HCT116 (cell line): ENCODE measurements around the gene C6orf132. TPM values are rescaled to one million over a fixed set of nuclear protein-coding genes. Genes with fewer than 3 reads are reported as not detected.
A peak's percentile ranks its signal among the peaks of the same experiment; 100 is the strongest.

Experiments
- ATAC-seq: fragments of 200-7000 bp; cut with Tn5 transposase; 2 replicates; pipeline ENCODE4 v1.9.1; 2020; ENCODE audit warnings: mild to moderate bottlenecking, moderate library complexity
- BruUV-seq: library from RNA; stranded (reverse); fragments of 400-500 nt; replicated peaks from 2 replicates; lab custom pipeline; 2021; lab: Mats Ljungman, UMichigan
- CTCF ChIA-PET: fragments of 300-600 bp; sonication (Branson Sonifier 250); formaldehyde crosslinking; loops from one replicate; lab custom pipeline; 2021; ENCODE audit warnings: antibody characterized with exemption; lab: Charles Lee
- POLR2A ChIA-PET: fragments of 300-600, 350-600 bp; sonication (Branson Sonifier 250); formaldehyde crosslinking; loops from one replicate; lab custom pipeline; 2021; ENCODE audit warnings: antibody characterized with exemption; lab: Charles Lee
- RAD21 ChIA-PET, 2 experiments: fragments of 300-600 bp; sonication (Branson Sonifier 250); formaldehyde crosslinking; loops; one replicate each; lab custom pipeline; 2023; ENCODE audit warnings: low total read pairs in 2 of 2; ENCODE audit not compliant: uncharacterized antibody in 2 of 2, unreplicated experiment in 2 of 2, low non-redundant PET in 1 of 2; lab: Charles Lee
- DNase-seq: peaks from one replicate; pipeline ENCODE4 v3.0.0-alpha.2; 2010; ENCODE audit warnings: low read depth, low spot score
- H2AFZ ChIP-seq: fragments of 200-600 bp; shearing (Covaris generic), sonication (generic); 2 replicates; pipeline ENCODE4 v1.6.1; 2017; ENCODE audit warnings: low read depth, mixed run types, mixed read lengths, antibody characterized with exemption, low read length; ENCODE audit not compliant: poor library complexity, severe bottlenecking
- H3K27ac ChIP-seq: 2 replicates; pipeline ENCODE4 v1.5.1; 2012; ENCODE audit warnings: low read depth, low read length
- H3K27me3 ChIP-seq: fragments of 200-600 bp; sonication (generic); 2 replicates; pipeline ENCODE4 v1.6.1; 2016; ENCODE audit warnings: mixed run types, low read length, mixed read lengths; ENCODE audit not compliant: insufficient read depth
- H3K36me3 ChIP-seq, 2 experiments: fragments of 200-500 bp in 1 of 2; fragments of 200-600 bp in 1 of 2; sonication (Bioruptor generic) in 1 of 2; sonication (generic) in 1 of 2; 2 replicates each; pipeline versions ENCODE4 v1.5.1 to v1.6.1; 2014 to 2016; ENCODE audit warnings: low read length in 2 of 2, inconsistent platforms in 1 of 2, mixed read lengths in 1 of 2, mixed run types in 1 of 2; ENCODE audit not compliant: insufficient read depth in 2 of 2, control insufficient read depth in 1 of 2
- H3K4me1 ChIP-seq, 2 experiments: fragments of 200-600 bp in 1 of 2; sonication (generic) in 1 of 2; 2 replicates each; pipeline versions ENCODE4 v1.5.1 to v1.6.1; 2012 to 2017; ENCODE audit warnings: low read length in 2 of 2, inconsistent platforms in 1 of 2, mild to moderate bottlenecking in 1 of 2, mixed read lengths in 1 of 2, mixed run types in 1 of 2, moderate library complexity in 1 of 2; ENCODE audit not compliant: insufficient read depth in 2 of 2, control insufficient read depth in 1 of 2
- H3K4me2 ChIP-seq: fragments of 200-600 bp; sonication (generic); 2 replicates; pipeline ENCODE4 v1.6.1; 2017; ENCODE audit warnings: mixed run types, low read length, mixed read lengths
- H3K4me3 ChIP-seq, 2 experiments: fragments of 200-600 bp in 1 of 2; sonication (generic) in 1 of 2; replicated peaks in 1 of 2; 2 replicates each; pipeline ENCODE4 v1.5.1; 2011 to 2016; ENCODE audit warnings: low read length in 2 of 2, control low read depth in 1 of 2, low read depth in 1 of 2, mild to moderate bottlenecking in 1 of 2, mixed read lengths in 1 of 2, mixed run types in 1 of 2
- H3K79me2 ChIP-seq: fragments of 200-600 bp; sonication (generic); 2 replicates; pipeline ENCODE4 v1.6.1; 2017; ENCODE audit warnings: mild to moderate bottlenecking, mixed run types, low read length, moderate library complexity, mixed read lengths; ENCODE audit not compliant: insufficient read depth
- H3K9ac ChIP-seq: fragments of 200-600 bp; sonication (generic); 2 replicates; pipeline ENCODE4 v1.6.1; 2016; ENCODE audit warnings: low read length, mixed read lengths
- H3K9me2 ChIP-seq: fragments of 200-600 bp; sonication (generic), shearing (Covaris generic); 2 replicates; pipeline ENCODE4 v1.6.1; 2017; ENCODE audit warnings: mixed run types, mild to moderate bottlenecking, moderate library complexity; ENCODE audit not compliant: insufficient read depth
- H3K9me3 ChIP-seq, 2 experiments: fragments of 200-500 bp in 1 of 2; fragments of 200-600 bp in 1 of 2; sonication (Bioruptor generic) in 1 of 2; sonication (generic) in 1 of 2; 2 replicates each; pipeline ENCODE4 v1.6.1; 2014 to 2017; ENCODE audit warnings: low read length in 2 of 2, mixed read lengths in 2 of 2, inconsistent platforms in 1 of 2, low read depth in 1 of 2, mild to moderate bottlenecking in 1 of 2, mixed run types in 1 of 2, moderate library complexity in 1 of 2; ENCODE audit not compliant: control insufficient read depth in 1 of 2, insufficient read depth in 1 of 2
- H4K20me1 ChIP-seq: fragments of 200-600 bp; sonication (generic), shearing (Covaris generic); 2 replicates; pipeline ENCODE4 v1.6.1; 2017; ENCODE audit warnings: mixed run types, mild to moderate bottlenecking, moderate library complexity; ENCODE audit not compliant: insufficient read depth
- CEBPB ChIP-seq: IDR thresholded peaks from 2 replicates; pipeline ENCODE4 v1.6.1; 2012; ENCODE audit warnings: low read depth
- EGR1 ChIP-seq: IDR thresholded peaks from 2 replicates; pipeline ENCODE4 v1.6.1; 2012; ENCODE audit warnings: low read depth
- ELF1 ChIP-seq: IDR thresholded peaks from 2 replicates; pipeline ENCODE4 v1.6.1; 2012; ENCODE audit warnings: low read depth, borderline replicate concordance
- EZH2 ChIP-seq: fragments of 200-600 bp; sonication (generic); IDR thresholded peaks from 2 replicates; pipeline ENCODE4 v1.6.1; 2017; ENCODE audit warnings: antibody characterized with exemption, mixed run types
- EZH2phosphoT487 ChIP-seq: fragments of 200-600 bp; IDR thresholded peaks from 2 replicates; pipeline ENCODE4 v1.6.1; 2018; ENCODE audit warnings: antibody characterized with exemption, borderline replicate concordance
- JUND ChIP-seq: IDR thresholded peaks from 2 replicates; pipeline ENCODE4 v1.6.1; 2012
- MAX ChIP-seq: IDR thresholded peaks from 2 replicates; pipeline ENCODE4 v1.6.1; 2012
- POLR2AphosphoS5 ChIP-seq: IDR thresholded peaks from 2 replicates; pipeline ENCODE4 v1.6.1; 2011; ENCODE audit warnings: mild to moderate bottlenecking, low read depth, low read length, moderate library complexity
- REST ChIP-seq: IDR thresholded peaks from 2 replicates; pipeline ENCODE4 v1.6.1; 2012; ENCODE audit warnings: low read depth
- SIN3A ChIP-seq: IDR thresholded peaks from 2 replicates; pipeline ENCODE4 v1.6.1; 2012; ENCODE audit warnings: low read depth
- SRF ChIP-seq: IDR thresholded peaks from 2 replicates; pipeline ENCODE4 v1.6.1; 2012; ENCODE audit warnings: low read depth
- TCF7L2 ChIP-seq: IDR thresholded peaks from 2 replicates; pipeline ENCODE4 v1.7.0; 2011; ENCODE audit warnings: borderline replicate concordance, inconsistent platforms; ENCODE audit not compliant: insufficient read depth, insufficient read length; ENCODE audit errors: extremely low read depth
- ZFX ChIP-seq: fragments of 450-650 bp; IDR thresholded peaks from 2 replicates; pipeline ENCODE4 v1.6.1; 2017
- intact Hi-C: fragments of 100-400 bp; cut with micrococcal nuclease; formaldehyde crosslinking; loops from 2 replicates; pipeline ENCODE4 v1.10.0; 2022
- total RNA-seq: library from RNA; stranded (reverse); gene quantifications from one replicate; pipeline ENCODE4 v1.2.1, GENCODE V29; 2021; ENCODE audit not compliant: unreplicated experiment
- TF ChIP-seq, protein P1 (sequence below): IDR thresholded peaks from 2 replicates; pipeline ENCODE4 v1.6.1; 2011; ENCODE audit warnings: mild to moderate bottlenecking, low read length, moderate library complexity; ENCODE audit not compliant: insufficient replicate concordance; ENCODE audit errors: extremely low read depth

Gene C6orf132
- total RNA-seq, 1 experiment from 2014 or later = 18.9 TPM

DNA sequence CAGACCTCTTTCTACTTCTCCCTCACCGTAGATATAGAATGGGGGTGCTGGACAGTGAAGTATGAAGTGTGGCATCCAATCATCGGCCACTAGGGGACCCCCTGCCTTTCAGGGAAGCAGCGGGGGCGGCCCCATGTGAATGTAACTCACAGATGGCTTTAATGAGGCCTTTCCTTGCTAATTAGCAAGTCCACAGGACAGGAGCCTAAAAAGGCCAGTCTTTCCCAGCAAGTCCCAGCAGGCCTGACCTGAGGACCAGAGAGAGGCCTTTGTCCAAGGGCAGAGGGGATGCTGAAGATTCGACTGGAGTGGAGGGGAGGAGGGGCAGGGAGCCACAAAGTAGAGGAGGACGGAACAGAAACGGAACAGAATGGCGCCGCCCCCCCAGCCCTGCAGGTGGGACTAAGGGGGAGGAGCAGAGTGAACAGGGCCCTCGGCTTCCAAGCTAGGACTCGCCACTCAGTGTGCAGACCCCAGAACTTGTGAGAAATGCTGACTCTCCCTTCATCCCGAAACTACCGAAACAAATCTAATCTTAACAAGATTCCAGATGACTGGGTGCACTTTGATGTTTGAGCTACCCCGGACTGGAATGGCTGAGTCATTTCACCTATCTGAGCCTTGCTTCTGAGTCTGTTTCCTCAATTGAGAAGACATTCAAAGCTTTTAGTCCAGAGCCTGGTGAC, 5.8 kb downstream of the C6orf132 start (continued):
- no peak for TF ChIP-seq REST

DNA sequence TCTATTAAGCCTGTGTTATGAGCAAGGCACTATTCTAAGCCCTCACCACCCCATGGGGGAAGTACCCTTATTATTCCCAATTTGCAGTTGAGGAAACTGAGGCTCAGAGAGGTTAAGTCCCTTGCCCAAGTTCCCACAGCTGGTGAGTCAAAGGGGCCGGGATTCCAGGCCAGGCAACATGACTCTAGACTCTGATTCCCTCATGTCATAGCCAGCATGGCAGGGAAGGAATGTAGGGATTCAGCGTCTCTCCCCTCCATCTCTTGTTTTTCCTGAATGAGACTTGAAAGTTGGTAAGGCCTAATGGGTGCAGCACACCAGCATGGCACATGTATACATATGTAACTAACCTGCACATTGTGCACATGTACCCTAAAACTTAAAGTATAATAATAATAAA, 6.7 kb downstream of the C6orf132 start:
- ChIA-PET POLR2A (interaction anchor here (0.7 to 1.5 kb wide), 2 partner anchors 11 to 28 kb away, joined by 3 read pairs; no protein-coding TSS in a partner anchor), CTCF (no interaction called here), RAD21 (no interaction called here)
- H3K4me1 ChIP-seq = peaks cover 54 to 87% of the 10 kb centered on the region in 2 experiments
- BruUV-seq = no TSS peak
- ATAC-seq = no peak
- H3K4me2 ChIP-seq = peak overlapping the region; percentile 18
- peak overlapping the region; percentile 89; the same call in 1 of the 2 replicates for H3K27ac ChIP-seq
- no peaks in the 10 kb centered on the region for H4K20me1 ChIP-seq
- no peak overlapping the region for H3K9ac ChIP-seq
- DNase-seq = no peak
- H3K79me2 ChIP-seq = peaks cover 63% of the 10 kb centered on the region
- no peaks in the 10 kb centered on the region for H3K27me3 ChIP-seq
- H3K9me3 ChIP-seq = no peaks in the 10 kb centered on the region
- peaks cover 0 to 12% of the 10 kb centered on the region in 2 experiments; a peak in 1 of 4 replicates for H3K36me3 ChIP-seq
- no peak overlapping the region for H2AFZ ChIP-seq
- intact Hi-C loops = no loop called here
- H3K4me3 ChIP-seq = no peak overlapping the region
- H3K9me2 ChIP-seq = no peaks in the 10 kb centered on the region
- no peak for TF ChIP-seq CEBPB
- TF ChIP-seq TCF7L2 = no peak
- TF ChIP-seq EZH2 = no peak
- TF ChIP-seq SIN3A = no peak
- TF ChIP-seq ZFX = no peak
- TF ChIP-seq POLR2AphosphoS5 = no peak
- TF ChIP-seq ELF1 = no peak
- TF ChIP-seq JUND = no peak
- TF ChIP-seq EZH2phosphoT487 = no peak
- no peak for TF ChIP-seq REST
- no peak for TF ChIP-seq SRF
- TF ChIP-seq MAX = no peak
- TF ChIP-seq, protein P1, sequence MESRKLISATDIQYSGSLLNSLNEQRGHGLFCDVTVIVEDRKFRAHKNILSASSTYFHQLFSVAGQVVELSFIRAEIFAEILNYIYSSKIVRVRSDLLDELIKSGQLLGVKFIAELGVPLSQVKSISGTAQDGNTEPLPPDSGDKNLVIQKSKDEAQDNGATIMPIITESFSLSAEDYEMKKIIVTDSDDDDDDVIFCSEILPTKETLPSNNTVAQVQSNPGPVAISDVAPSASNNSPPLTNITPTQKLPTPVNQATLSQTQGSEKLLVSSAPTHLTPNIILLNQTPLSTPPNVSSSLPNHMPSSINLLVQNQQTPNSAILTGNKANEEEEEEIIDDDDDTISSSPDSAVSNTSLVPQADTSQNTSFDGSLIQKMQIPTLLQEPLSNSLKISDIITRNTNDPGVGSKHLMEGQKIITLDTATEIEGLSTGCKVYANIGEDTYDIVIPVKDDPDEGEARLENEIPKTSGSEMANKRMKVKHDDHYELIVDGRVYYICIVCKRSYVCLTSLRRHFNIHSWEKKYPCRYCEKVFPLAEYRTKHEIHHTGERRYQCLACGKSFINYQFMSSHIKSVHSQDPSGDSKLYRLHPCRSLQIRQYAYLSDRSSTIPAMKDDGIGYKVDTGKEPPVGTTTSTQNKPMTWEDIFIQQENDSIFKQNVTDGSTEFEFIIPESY = no peak
- no peak for TF ChIP-seq EGR1
